Measurements from ENCODE around the gene ADD1. TPM values are rescaled to one million over a fixed set of nuclear protein-coding genes. Genes with fewer than 3 reads are reported as not detected.

The ADD1 gene
- total and polyA plus RNA-seq, 7 experiments from 2014 or later: 152 to 300 (median 260) TPM

GRCh38 chr4:2867758-2868491, 24.3 kb downstream of the ADD1 start:
- H3K4me1 Mint-ChIP-seq: peaks cover 38 to 94% (median 83%) of the 10 kb centered on the region in 7 donors
- ChIA-PET CTCF (no interaction called here), POLR2A (interaction anchor here (0.6 to 1.0 kb wide), 2 partner anchors 19 to 25 kb away, joined by 3 to 4 read pairs; no protein-coding TSS in a partner anchor)
- H3K4me3 Mint-ChIP-seq: peak overlapping the region in 5 of 10 donors; percentile 18 to 65 (median 31)
- peaks cover 0 to 5% (median 3%) of the 10 kb centered on the region in 5 donors for H3K36me3 Mint-ChIP-seq
- Histone ChIP-seq H3K9me3 (ENCODE audit: control insufficient read depth in 2 of 3, low read length in 3 of 3) (no peaks in the 10 kb centered on the region), H3K27me3 (ENCODE audit: control insufficient read depth in 2 of 2, insufficient read depth in 2 of 2, low read length in 2 of 2) (no peaks in the 10 kb centered on the region), H3K27ac (ENCODE audit: low read depth, low read length) (no peak overlapping the region), H3K36me3 (ENCODE audit: control insufficient read depth in 2 of 3, insufficient read depth in 3 of 3, low read length in 3 of 3) (peaks cover 0 to 3% (median 0%) of the 10 kb centered on the region in 3 experiments), H3K4me1 (ENCODE audit: control insufficient read depth in 2 of 2, insufficient read depth in 2 of 2, low read length in 2 of 2) (peaks cover 10 to 18% of the 10 kb centered on the region in 2 donors), H3K4me3 (ENCODE audit: low read length) (no peak overlapping the region)
- DNase-seq (no peak), ATAC-seq (no peak)
- no peaks in the 10 kb centered on the region for H3K9me3 Mint-ChIP-seq
- no peaks in the 10 kb centered on the region for H3K27me3 Mint-ChIP-seq
- intact Hi-C loops (cut with micrococcal nuclease): no loop called here
- peak overlapping the region in 5 of 9 donors; percentile 25 to 61 (median 59) for H3K27ac Mint-ChIP-seq

GRCh38 chr4:2868877-2869487, 25.3 kb downstream of the ADD1 start:
- no peak for ATAC-seq
- H3K9me3 ChIP-seq (ENCODE audit: control insufficient read depth in 2 of 3, low read length in 3 of 3): no peaks in the 10 kb centered on the region
- no peaks in the 10 kb centered on the region for H3K27me3 ChIP-seq (ENCODE audit: control insufficient read depth in 2 of 2, insufficient read depth in 2 of 2, low read length in 2 of 2)
- peak overlapping the region in 7 of 9 donors; percentile 6 to 77 (median 57) for H3K27ac Mint-ChIP-seq
- H3K36me3 ChIP-seq (ENCODE audit: control insufficient read depth in 2 of 3, insufficient read depth in 3 of 3, low read length in 3 of 3): peaks cover 0 to 3% (median 0%) of the 10 kb centered on the region in 3 experiments
- no peak for DNase-seq
- peaks cover 38 to 91% (median 83%) of the 10 kb centered on the region in 7 donors for H3K4me1 Mint-ChIP-seq
- H3K27me3 Mint-ChIP-seq: no peaks in the 10 kb centered on the region
- peak overlapping the region in 1 of 10 donors; percentile 26 for H3K4me3 Mint-ChIP-seq
- H3K4me3 ChIP-seq (ENCODE audit: low read length): no peak overlapping the region
- intact Hi-C loops (cut with micrococcal nuclease): no loop called here
- H3K27ac ChIP-seq (ENCODE audit: low read depth, low read length): no peak overlapping the region
- POLR2A ChIA-PET: no interaction called here
- CTCF ChIA-PET: no interaction called here
- H3K4me1 ChIP-seq (ENCODE audit: control insufficient read depth in 2 of 2, insufficient read depth in 2 of 2, low read length in 2 of 2): peaks cover 13 to 22% of the 10 kb centered on the region in 2 donors
- H3K36me3 Mint-ChIP-seq: peaks cover 0 to 5% (median 3%) of the 10 kb centered on the region in 5 donors
- no peaks in the 10 kb centered on the region for H3K9me3 Mint-ChIP-seq

GRCh38 chr4:2869659-2870058, 26.0 kb downstream of the ADD1 start:
- no peak for ATAC-seq
- CTCF ChIA-PET: no interaction called here

GRCh38 chr4:2870082-2870481, 26.4 kb downstream of the ADD1 start:
- peaks cover 0 to 3% (median 0%) of the 10 kb centered on the region in 3 experiments for H3K36me3 ChIP-seq (ENCODE audit: control insufficient read depth in 2 of 3, insufficient read depth in 3 of 3, low read length in 3 of 3)
- peaks cover 13 to 22% of the 10 kb centered on the region in 2 donors for H3K4me1 ChIP-seq (ENCODE audit: control insufficient read depth in 2 of 2, insufficient read depth in 2 of 2, low read length in 2 of 2)
- Mint-ChIP-seq H3K27me3 (no peaks in the 10 kb centered on the region), H3K4me3 (no peak overlapping the region), H3K27ac (peak overlapping the region in 4 of 9 donors; percentile 14 to 32 (median 20)), H3K4me1 (peaks cover 36 to 85% (median 75%) of the 10 kb centered on the region in 7 donors), H3K36me3 (peaks cover 0 to 5% (median 3%) of the 10 kb centered on the region in 5 donors), H3K9me3 (no peaks in the 10 kb centered on the region)
- POLR2A ChIA-PET: no interaction called here
- intact Hi-C loops (cut with micrococcal nuclease): no loop called here
- H3K4me3 ChIP-seq (ENCODE audit: low read length): no peak overlapping the region
- CTCF ChIA-PET: no interaction called here
- H3K27ac ChIP-seq (ENCODE audit: low read depth, low read length): no peak overlapping the region
- H3K9me3 ChIP-seq (ENCODE audit: control insufficient read depth in 2 of 3, low read length in 3 of 3): no peaks in the 10 kb centered on the region
- ATAC-seq (no peak), DNase-seq (no peak)
- H3K27me3 ChIP-seq (ENCODE audit: control insufficient read depth in 2 of 2, insufficient read depth in 2 of 2, low read length in 2 of 2): no peaks in the 10 kb centered on the region

More at GRCh38 chr4:2869659-2870058, 26.0 kb downstream of the ADD1 start:
- H3K27ac ChIP-seq (ENCODE audit: low read depth, low read length): no peak overlapping the region
- H3K27me3 ChIP-seq (ENCODE audit: control insufficient read depth in 2 of 2, insufficient read depth in 2 of 2, low read length in 2 of 2): no peaks in the 10 kb centered on the region
- POLR2A ChIA-PET: no interaction called here
- H3K4me1 Mint-ChIP-seq: peaks cover 38 to 88% (median 79%) of the 10 kb centered on the region in 7 donors
- H3K9me3 Mint-ChIP-seq: no peaks in the 10 kb centered on the region
- DNase-seq: no peak
- H3K27me3 Mint-ChIP-seq: no peaks in the 10 kb centered on the region
- intact Hi-C loops (cut with micrococcal nuclease): no loop called here
- peaks cover 0 to 5% (median 3%) of the 10 kb centered on the region in 5 donors for H3K36me3 Mint-ChIP-seq
- peak overlapping the region in 1 of 10 donors; percentile 26 for H3K4me3 Mint-ChIP-seq
- H3K9me3 ChIP-seq (ENCODE audit: control insufficient read depth in 2 of 3, low read length in 3 of 3): no peaks in the 10 kb centered on the region
- H3K4me3 ChIP-seq (ENCODE audit: low read length): no peak overlapping the region
- H3K36me3 ChIP-seq (ENCODE audit: control insufficient read depth in 2 of 3, insufficient read depth in 3 of 3, low read length in 3 of 3): peaks cover 0 to 3% (median 0%) of the 10 kb centered on the region in 3 experiments
- H3K27ac Mint-ChIP-seq: peak overlapping the region in 6 of 9 donors; percentile 1 to 69 (median 24)
- H3K4me1 ChIP-seq (ENCODE audit: control insufficient read depth in 2 of 2, insufficient read depth in 2 of 2, low read length in 2 of 2): peaks cover 13 to 22% of the 10 kb centered on the region in 2 donors

- H3K36me3 ChIP-seq (ENCODE audit: control insufficient read depth in 2 of 3, insufficient read depth in 3 of 3, low read length in 3 of 3): peaks cover 0 to 8% (median 7%) of the 10 kb centered on the region in 3 experiments
- intact Hi-C loops (cut with micrococcal nuclease): no loop called here
- ChIA-PET CTCF (interaction anchor here (0.6 to 1.1 kb wide), 2 partner anchors 106 to 196 kb away, joined by 3 read pairs; no protein-coding TSS in a partner anchor), POLR2A (interaction anchor here (0.6 to 2.2 kb wide), 5 partner anchors 9 to 56 kb away, joined by 3 to 5 read pairs (median 3); no protein-coding TSS in a partner anchor)
- peaks cover 13 to 20% of the 10 kb centered on the region in 2 donors for H3K4me1 ChIP-seq (ENCODE audit: control insufficient read depth in 2 of 2, insufficient read depth in 2 of 2, low read length in 2 of 2)
- Mint-ChIP-seq H3K4me1 (peaks cover 38 to 83% (median 74%) of the 10 kb centered on the region in 7 donors), H3K27me3 (no peaks in the 10 kb centered on the region), H3K9me3 (no peaks in the 10 kb centered on the region), H3K36me3 (peaks cover 0 to 11% (median 9%) of the 10 kb centered on the region in 5 donors), H3K4me3 (peak overlapping the region in 2 of 10 donors; percentile 1 to 2), H3K27ac (peak overlapping the region in 8 of 9 donors; percentile 0 to 67 (median 32))
- H3K9me3 ChIP-seq (ENCODE audit: control insufficient read depth in 2 of 3, low read length in 3 of 3): no peaks in the 10 kb centered on the region
- DNase-seq (no peak), ATAC-seq (peak; percentile 48)
- H3K4me3 ChIP-seq (ENCODE audit: low read length): no peak overlapping the region
- H3K27me3 ChIP-seq (ENCODE audit: control insufficient read depth in 2 of 2, insufficient read depth in 2 of 2, low read length in 2 of 2): no peaks in the 10 kb centered on the region
- H3K27ac ChIP-seq (ENCODE audit: low read depth, low read length): no peak overlapping the region
Measured at GRCh38 chr4:2871466-2871865, 27.8 kb downstream of the ADD1 start.

GRCh38 chr4:2871911-2872310, 28.3 kb downstream of the ADD1 start:
- no peak overlapping the region for H3K27ac ChIP-seq (ENCODE audit: low read depth, low read length)
- ChIA-PET POLR2A (interaction anchor here (0.9 to 2.2 kb wide), 5 partner anchors 9 to 33 kb away, joined by 3 to 5 read pairs (median 3); no protein-coding TSS in a partner anchor), CTCF (interaction anchor here (0.6 to 1.1 kb wide), 2 partner anchors 106 to 197 kb away, joined by 3 read pairs; no protein-coding TSS in a partner anchor)
- Mint-ChIP-seq H3K36me3 (peaks cover 0 to 12% (median 10%) of the 10 kb centered on the region in 5 donors), H3K4me3 (peak overlapping the region in 3 of 10 donors; percentile 1 to 2 (median 2)), H3K4me1 (peaks cover 36 to 80% (median 70%) of the 10 kb centered on the region in 7 donors), H3K9me3 (no peaks in the 10 kb centered on the region), H3K27ac (peak overlapping the region in 7 of 9 donors; percentile 0 to 67 (median 25)), H3K27me3 (no peaks in the 10 kb centered on the region)
- DNase-seq (peak in 3 of 9 donors; percentile 6 to 9 (median 8)), ATAC-seq (peak; percentile 57)
- no peaks in the 10 kb centered on the region for H3K9me3 ChIP-seq (ENCODE audit: control insufficient read depth in 2 of 3, low read length in 3 of 3)
- intact Hi-C loops (cut with micrococcal nuclease): no loop called here
- H3K27me3 ChIP-seq (ENCODE audit: control insufficient read depth in 2 of 2, insufficient read depth in 2 of 2, low read length in 2 of 2): no peaks in the 10 kb centered on the region
- H3K36me3 ChIP-seq (ENCODE audit: control insufficient read depth in 2 of 3, insufficient read depth in 3 of 3, low read length in 3 of 3): peaks cover 2 to 9% (median 8%) of the 10 kb centered on the region in 3 experiments
- no peak overlapping the region for H3K4me3 ChIP-seq (ENCODE audit: low read length)
- peaks cover 11 to 18% of the 10 kb centered on the region in 2 donors for H3K4me1 ChIP-seq (ENCODE audit: control insufficient read depth in 2 of 2, insufficient read depth in 2 of 2, low read length in 2 of 2)
